IPS DF 4.7 (cell line): ENCODE data around the gene CD38.
A peak's percentile ranks its signal among the peaks of the same experiment; 100 is the strongest.
"Not testable (repeated sequence)": the region's sequence is repeated elsewhere in the genome, so short reads cannot be mapped to it uniquely, and the experiment has no call there.

Experiments
- DNase-seq: peaks from one replicate; pipeline ENCODE4 v3.0.0-alpha.2; 2013; ENCODE audit warnings: low spot score; ENCODE audit errors: extremely low read depth

The CD38 gene

GRCh38 chr4:15778289-15779241, at the start of gene CD38:
CD38 (plus strand) TSS chr4:15778328; CDS start chr4:15778415, 87 bp downstream.
- DNase-seq = no peak

GRCh38 chr4:15729910-15730533, 48.1 kb upstream of the CD38 start:
- peak; percentile 9 for DNase-seq

GRCh38 chr4:15733061-15733460, 45.1 kb upstream of the CD38 start:
- DNase-seq = not testable (repeated sequence)

GRCh38 chr4:15735536-15735935, 42.6 kb upstream of the CD38 start:
- no peak for DNase-seq

DNA sequence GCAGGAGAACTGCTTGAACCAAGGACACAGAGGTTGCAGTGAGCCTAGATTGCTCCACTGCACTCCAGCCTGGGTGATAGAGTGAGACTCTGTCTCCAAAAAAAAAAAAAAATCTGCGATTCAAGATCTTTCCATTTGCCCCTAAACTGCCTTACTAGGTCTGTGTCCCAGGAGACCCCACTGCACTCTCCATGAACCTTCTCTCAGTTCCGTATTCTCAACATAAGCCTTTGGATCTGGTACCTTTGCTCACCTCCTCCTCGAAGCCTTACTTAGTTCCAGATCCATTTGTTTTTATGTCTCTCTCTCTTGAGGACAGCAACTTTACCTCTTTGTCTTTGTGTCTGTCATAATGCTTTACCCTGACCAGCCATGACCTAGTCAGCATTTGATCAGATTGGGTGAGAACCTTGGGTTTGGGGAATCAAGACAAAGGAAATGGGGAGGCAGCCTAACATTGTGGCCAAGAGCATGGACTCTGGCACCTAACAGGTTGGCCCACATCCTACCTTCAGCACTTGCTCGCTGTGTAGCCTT, 41.5 kb upstream of the CD38 start:
- no peak for DNase-seq

DNA sequence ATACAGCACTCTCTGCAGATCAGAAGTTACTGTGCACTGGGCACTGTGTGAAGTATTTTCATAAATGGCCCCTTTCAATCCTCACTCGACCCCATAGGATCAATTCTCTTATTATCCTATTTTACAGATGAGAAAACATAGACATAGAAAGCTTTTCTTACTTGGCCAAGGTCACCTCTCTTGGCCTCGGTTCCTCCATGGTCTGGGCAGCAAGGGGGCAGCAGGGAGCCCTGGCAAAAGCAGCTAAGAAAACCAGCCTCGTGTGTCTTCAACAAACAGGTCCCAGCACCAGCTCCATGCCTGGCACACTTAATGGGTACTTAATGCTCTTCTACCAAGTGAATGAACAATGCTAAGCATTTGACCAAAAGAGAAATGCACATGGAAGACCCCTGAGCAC, 40.9 kb upstream of the CD38 start:
- DNase-seq = no peak

DNA sequence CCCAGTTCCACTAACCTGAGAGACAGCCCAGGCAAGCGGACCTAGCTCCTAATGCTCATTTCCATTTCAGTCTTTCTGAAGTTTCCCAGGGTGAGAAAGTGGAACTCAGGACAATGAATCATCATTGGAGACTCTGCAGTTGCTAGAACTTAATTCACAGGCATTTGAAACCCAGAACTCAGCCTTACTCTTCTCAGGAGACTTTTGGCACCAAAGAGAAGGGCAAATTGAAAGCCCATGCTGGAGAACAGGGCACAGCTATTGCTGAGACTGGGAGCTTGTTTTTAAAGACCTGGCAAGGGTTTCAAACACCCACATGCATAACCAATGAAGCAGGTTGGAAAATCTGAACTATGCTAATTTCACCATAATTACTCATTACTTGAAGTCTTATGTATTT, 39.3 kb upstream of the CD38 start:
- DNase-seq = no peak

- no peak for DNase-seq
These were observed 37.2 kb upstream of the CD38 start for GRCh38 chr4:15740764-15741404.

GRCh38 chr4:15742083-15742582, 36.0 kb upstream of the CD38 start:
- no peak for DNase-seq

DNA sequence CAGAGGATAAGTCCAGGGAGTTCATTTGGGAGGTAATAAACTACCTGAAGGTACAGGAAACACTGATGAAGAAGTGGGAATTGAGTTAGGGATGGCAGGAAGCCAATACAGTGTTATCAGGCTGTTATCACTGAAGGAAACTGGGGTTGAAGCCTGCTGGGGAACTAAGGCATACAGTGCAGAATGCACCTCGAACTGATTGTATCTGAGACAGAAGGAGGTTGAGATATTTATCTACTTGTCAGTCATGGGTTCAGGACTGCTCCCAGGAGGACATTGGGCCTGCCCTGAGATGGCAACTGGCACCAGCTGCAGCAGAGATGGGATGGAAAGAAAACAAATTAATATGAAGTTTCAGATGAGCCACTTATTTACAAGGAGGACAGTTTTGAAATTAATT, 35.5 kb upstream of the CD38 start:
- no peak for DNase-seq

DNA sequence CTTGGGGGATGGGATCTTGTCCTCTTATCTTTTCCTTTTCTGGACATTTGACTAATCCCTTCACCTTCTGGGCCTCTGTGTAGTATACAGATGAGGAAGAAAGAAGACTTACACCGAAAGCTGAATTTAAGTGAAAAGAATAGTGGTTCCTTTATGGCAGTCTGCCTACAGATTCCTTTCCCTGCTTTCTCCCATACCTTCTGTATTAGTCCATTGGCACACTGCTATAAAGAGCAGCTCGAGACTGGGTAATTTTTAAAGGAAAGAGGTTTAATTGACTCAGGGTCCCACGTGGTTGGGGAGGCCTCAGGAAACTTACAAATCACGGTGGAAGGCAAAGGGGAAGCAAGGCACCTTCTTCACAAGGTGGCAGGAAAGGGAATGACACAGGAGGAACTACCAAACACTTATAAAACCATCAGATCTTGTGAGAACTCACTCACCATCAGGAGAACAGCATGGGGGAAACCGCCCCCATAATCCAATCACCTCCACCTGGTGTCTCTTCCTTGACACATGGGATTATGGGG, 34.0 kb upstream of the CD38 start:
- DNase-seq = no peak

- DNase-seq = no peak
These were observed 32.0 kb upstream of the CD38 start for GRCh38 chr4:15746110-15746509.

GRCh38 chr4:15749001-15749400, 29.1 kb upstream of the CD38 start:
- no peak for DNase-seq

GRCh38 chr4:15751153-15751552, 27.0 kb upstream of the CD38 start:
- DNase-seq = no peak

DNA sequence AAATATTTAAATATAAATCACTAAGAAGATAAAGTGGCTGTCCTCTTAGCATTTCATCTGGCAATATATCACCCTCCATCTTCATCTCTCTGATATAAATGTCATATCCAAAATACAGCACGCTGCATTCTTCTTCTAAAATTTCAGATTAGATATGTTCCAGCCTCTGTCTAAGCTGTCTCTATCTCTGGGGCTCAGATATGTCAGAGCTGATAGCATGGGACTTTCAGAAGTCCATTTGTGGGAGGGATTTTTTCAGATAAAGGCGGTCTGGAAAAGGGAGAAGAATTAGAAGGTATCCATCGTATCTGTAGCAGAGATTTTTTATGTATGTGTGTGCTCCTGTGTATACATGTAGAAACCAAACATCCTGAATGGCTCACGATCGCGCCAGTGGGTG, 25.0 kb upstream of the CD38 start:
- no peak for DNase-seq

- no peak for DNase-seq
These were observed 24.3 kb upstream of the CD38 start for GRCh38 chr4:15753786-15754185.

DNA sequence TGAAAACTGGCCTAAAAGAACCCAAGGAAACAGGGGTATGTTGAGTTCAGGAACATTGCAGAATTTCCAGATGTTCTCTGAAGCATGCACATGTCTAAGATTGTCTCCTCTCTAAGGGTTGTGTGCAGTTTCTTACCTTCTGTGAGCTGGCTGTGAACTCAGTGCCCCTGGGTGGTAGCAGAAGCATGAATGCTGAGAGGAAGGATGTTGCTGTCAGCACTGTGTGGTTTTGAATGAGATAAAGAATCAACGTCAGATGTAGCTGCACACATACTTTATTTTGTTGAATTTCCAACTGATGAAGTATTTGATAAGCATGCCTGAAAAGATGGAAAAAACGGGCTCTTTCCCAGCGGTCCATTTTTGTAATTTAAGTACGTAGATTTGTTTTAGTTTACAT, 23.8 kb upstream of the CD38 start:
- no peak for DNase-seq

DNA sequence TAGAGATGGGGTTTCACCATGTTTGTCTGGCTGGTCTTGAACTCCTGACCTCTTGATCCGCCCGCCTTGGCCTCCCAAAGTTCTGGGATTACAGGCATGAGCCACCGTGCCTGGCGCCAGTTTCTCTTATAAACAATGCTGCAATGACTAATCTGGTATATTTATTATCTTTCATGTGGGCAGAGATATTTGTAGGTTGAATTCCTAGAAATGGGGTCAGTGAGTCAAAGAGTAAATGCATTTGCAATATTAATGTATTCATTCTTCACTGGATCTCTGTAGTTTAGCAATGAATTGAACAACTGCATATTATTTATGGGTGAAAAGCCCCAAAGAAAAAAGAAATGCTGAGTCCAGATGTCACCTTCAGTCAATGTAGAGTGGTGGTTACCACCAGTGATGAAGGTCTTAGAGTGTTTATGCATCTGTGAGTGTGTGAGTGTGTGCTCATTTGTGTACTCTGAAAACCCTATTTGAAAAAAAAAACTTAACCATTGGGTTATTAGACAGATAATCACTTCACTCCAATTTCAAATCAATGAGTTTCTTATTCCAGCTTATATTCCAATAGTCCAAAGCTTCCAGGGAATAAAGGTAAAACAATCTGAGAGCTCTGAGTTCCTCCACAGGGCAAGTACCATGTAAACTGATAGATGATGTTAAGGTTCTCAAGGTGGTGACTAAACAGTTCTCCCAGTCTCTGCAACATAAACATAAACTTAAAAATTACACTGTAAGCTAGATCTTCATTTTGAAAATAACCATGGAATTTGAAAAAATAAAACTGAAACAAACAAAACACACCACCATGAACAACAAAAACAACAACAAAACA, 22.6 kb upstream of the CD38 start:
- DNase-seq = no peak

- DNase-seq = no peak
These were observed 21.7 kb upstream of the CD38 start for GRCh38 chr4:15756361-15756861.

- no peak for DNase-seq
These were observed 21.1 kb upstream of the CD38 start for GRCh38 chr4:15757054-15757453.
